ENCODE results near the gene MXD4. TPM values are rescaled to one million over a fixed set of nuclear protein-coding genes. Genes with fewer than 3 reads are reported as not detected.

The MXD4 gene, protein sequence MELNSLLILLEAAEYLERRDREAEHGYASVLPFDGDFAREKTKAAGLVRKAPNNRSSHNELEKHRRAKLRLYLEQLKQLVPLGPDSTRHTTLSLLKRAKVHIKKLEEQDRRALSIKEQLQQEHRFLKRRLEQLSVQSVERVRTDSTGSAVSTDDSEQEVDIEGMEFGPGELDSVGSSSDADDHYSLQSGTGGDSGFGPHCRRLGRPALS
- 20.9 TPM for polyA plus RNA-seq (2012; ENCODE audit: insufficient read length, low read depth)

DNA sequence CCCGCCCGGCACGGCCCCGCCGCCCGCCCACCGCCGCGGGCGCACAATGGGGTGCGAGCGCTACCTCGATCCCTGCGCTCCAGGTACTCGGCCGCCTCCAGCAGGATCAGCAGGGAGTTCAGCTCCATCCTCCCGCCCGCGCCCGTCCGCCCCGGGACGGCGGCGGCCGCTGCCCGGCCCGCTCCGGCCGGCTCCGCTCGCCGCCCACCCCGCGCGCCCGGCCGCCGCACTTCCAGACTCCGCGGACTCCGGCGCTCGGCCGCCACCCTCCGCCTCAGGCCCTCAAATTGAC lies at the start of gene MXD4:
Gene MXD4 (minus strand): TSS at position 257 of the 292 bp plus-strand sequence. CDS start 129 bp downstream, at position 128.
- TF ChIP-seq, protein P1, sequence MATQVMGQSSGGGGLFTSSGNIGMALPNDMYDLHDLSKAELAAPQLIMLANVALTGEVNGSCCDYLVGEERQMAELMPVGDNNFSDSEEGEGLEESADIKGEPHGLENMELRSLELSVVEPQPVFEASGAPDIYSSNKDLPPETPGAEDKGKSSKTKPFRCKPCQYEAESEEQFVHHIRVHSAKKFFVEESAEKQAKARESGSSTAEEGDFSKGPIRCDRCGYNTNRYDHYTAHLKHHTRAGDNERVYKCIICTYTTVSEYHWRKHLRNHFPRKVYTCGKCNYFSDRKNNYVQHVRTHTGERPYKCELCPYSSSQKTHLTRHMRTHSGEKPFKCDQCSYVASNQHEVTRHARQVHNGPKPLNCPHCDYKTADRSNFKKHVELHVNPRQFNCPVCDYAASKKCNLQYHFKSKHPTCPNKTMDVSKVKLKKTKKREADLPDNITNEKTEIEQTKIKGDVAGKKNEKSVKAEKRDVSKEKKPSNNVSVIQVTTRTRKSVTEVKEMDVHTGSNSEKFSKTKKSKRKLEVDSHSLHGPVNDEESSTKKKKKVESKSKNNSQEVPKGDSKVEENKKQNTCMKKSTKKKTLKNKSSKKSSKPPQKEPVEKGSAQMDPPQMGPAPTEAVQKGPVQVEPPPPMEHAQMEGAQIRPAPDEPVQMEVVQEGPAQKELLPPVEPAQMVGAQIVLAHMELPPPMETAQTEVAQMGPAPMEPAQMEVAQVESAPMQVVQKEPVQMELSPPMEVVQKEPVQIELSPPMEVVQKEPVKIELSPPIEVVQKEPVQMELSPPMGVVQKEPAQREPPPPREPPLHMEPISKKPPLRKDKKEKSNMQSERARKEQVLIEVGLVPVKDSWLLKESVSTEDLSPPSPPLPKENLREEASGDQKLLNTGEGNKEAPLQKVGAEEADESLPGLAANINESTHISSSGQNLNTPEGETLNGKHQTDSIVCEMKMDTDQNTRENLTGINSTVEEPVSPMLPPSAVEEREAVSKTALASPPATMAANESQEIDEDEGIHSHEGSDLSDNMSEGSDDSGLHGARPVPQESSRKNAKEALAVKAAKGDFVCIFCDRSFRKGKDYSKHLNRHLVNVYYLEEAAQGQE (IDR thresholded peaks at IDR 0.05; ENCODE audit: insufficient read depth in 1 of 2, low read depth in 2 of 2, low read length in 2 of 2), result no peak
- TF ChIP-seq SIN3A (IDR thresholded peaks at IDR 0.05; ENCODE audit: borderline replicate concordance, insufficient read depth, low read length) (no peak), FOXP2 (optimal IDR thresholded peaks at IDR 0.05; ENCODE audit: borderline replicate concordance, extremely low read depth, extremely low read length, insufficient read depth) (no peak), TAF1 (IDR thresholded peaks at IDR 0.05; ENCODE audit: borderline replicate concordance, insufficient read depth, low read length) (no peak)

DNA sequence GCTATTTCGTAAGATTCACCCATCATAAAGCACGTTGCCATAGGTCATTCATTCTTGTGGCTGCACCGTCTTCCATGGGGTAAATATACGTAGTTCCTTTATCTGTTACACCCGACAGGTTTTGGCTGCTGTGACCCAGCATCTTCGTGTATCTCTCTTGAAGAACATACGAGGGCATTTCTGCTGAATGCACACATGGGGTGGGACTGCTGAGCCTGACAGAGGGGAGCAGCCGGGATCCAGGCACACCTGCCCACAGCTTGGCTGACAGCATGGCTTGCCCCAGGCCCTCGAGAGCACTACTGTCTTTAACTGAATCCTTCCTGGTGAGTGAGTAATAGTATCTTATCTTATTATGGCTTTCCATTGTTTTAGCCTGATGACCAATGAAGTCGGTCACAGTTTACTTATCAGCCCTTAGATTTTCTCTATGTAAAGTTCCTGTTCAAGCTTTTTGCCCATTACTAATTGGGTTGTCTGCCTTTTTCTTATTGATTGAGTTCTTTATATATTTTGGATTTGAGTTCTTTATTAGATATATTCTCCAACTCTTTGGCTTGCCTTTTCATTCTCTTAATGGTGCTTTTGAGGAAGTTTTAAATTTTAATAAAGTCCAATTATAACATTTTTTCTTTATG lies 45.0 kb upstream of the MXD4 start:
- TF ChIP-seq FOXP2 (optimal IDR thresholded peaks at IDR 0.05; ENCODE audit: borderline replicate concordance, extremely low read depth, extremely low read length, insufficient read depth), result no peak

DNA sequence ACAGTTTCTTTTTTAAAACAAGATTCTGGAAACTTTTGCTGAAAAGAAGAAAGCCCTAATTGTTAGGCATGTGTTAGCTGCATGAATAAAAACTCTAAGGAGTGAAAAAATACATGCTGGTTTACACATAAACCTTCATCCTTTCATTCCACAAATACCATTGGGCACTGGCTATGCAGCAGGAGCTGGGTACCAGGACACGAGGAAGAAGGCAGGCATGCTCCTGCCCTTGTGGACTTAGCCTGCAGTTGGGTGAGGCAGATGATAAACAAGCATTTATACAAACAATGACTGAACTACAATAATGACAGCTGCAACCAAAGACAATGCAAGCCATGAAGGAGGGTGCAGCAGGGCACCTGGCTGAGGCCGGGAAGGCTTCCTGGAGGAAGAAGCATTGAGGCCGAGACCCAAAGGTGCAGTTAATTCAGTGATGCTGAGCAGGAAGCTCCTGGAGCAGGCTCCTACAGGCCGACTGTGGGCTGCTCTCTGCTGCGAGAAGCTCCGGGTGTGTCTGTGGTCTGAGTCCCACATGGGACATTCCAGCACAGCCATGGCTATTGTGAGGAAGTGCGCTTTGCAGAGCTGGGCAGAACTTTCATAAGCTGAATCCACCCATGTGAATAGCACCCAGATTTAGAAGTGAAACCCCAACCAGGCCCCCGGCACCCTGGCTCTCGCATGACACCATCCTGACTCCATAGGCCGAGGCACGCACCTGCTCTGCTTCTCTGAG lies 44.0 kb upstream of the MXD4 start:
- TF ChIP-seq FOXP2 (optimal IDR thresholded peaks at IDR 0.05; ENCODE audit: borderline replicate concordance, extremely low read depth, extremely low read length, insufficient read depth) (no peak), SIN3A (IDR thresholded peaks at IDR 0.05; ENCODE audit: borderline replicate concordance, insufficient read depth, low read length) (no peak), TAF1 (IDR thresholded peaks at IDR 0.05; ENCODE audit: borderline replicate concordance, insufficient read depth, low read length) (no peak), POLR2AphosphoS5 (IDR thresholded peaks at IDR 0.05; ENCODE audit: low read depth, low read length) (no peak)
- TF ChIP-seq, protein P1 (IDR thresholded peaks at IDR 0.05; ENCODE audit: insufficient read depth in 1 of 2, low read depth in 2 of 2, low read length in 2 of 2), result no peak

DNA sequence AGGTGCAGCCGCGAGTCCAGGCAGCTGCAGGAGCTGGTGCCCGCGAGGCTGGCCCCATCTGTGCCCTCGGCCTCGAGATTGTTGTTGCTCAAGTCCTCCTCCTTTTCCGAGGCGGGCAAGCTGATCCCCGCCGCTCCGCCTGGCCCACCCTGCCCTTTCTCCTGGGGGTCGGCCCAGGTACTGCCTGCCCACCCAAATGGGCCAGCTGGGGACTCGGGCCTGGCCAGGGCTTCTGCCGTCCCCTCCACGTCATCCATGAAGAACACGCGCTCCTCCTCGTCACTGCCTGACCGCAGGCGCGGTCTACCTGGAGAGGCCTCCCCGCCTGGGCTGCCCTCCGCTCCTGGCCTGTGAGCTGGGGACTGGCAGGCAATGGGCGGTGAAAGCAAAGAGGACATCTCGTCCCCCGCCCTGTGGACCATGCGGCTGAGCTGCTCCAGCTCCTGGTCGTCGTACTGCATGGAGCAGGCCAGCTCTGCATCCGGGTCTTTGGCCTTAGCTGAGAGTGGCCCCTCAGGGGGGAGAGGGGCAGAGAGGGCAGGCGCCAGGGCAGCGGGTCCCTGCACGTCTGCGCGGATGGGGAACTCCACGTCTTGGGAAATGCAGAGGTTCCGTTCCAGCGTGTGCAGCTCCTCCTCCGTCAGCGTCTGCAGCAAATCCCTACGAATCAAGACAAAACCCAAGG lies 43.1 kb upstream of the MXD4 start:
- no peak for TF ChIP-seq TAF1 (IDR thresholded peaks at IDR 0.05; ENCODE audit: borderline replicate concordance, insufficient read depth, low read length)
- TF ChIP-seq, protein P1 (IDR thresholded peaks at IDR 0.05; ENCODE audit: insufficient read depth in 1 of 2, low read depth in 2 of 2, low read length in 2 of 2), result no peak
- TF ChIP-seq SIN3A (IDR thresholded peaks at IDR 0.05; ENCODE audit: borderline replicate concordance, insufficient read depth, low read length), result no peak
- no peak for TF ChIP-seq POLR2AphosphoS5 (IDR thresholded peaks at IDR 0.05; ENCODE audit: low read depth, low read length)

DNA sequence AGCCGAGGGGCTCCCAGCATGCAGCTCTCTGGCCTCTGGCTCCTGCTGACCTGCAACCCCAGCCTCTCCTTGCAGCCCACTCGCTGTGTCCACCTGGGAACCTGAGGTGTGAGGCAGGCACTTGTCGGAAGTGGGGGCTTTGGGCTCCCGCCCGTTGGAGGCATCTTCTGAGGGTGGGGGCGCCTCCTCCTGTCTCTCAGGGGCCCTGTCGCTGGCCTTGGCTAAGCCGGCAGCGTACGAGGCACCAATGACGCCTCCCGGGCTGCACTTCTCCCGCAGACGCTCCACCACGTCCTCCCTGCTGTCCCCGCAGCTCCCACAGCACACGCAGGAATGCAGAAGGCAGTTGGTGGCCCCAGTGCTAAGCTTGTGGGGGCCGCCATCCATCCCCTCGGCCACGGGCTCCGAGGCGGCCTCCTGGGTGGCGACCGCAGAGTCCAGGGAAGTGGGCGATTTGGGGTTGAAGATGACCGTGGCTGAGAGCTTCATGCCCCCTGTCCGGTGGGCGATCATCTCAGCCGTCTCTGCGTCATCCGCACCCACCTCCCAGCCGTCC lies 42.5 kb upstream of the MXD4 start:
- TF ChIP-seq TAF1 (IDR thresholded peaks at IDR 0.05; ENCODE audit: borderline replicate concordance, insufficient read depth, low read length), result no peak
- no peak for TF ChIP-seq SIN3A (IDR thresholded peaks at IDR 0.05; ENCODE audit: borderline replicate concordance, insufficient read depth, low read length)
- TF ChIP-seq POLR2AphosphoS5 (IDR thresholded peaks at IDR 0.05; ENCODE audit: low read depth, low read length), result no peak
- no peak for TF ChIP-seq FOXP2 (optimal IDR thresholded peaks at IDR 0.05; ENCODE audit: borderline replicate concordance, extremely low read depth, extremely low read length, insufficient read depth)
- TF ChIP-seq, protein P1 (IDR thresholded peaks at IDR 0.05; ENCODE audit: insufficient read depth in 1 of 2, low read depth in 2 of 2, low read length in 2 of 2), result no peak
